Gastrocnemius medialis (tissue), 4 donors: ENCODE measurements around the gene ADPRS. TPM values are rescaled to one million over a fixed set of nuclear protein-coding genes. Genes with fewer than 3 reads are reported as not detected.

Experiments used
- ATAC-seq, 2 donors: fragments of 150-250 bp; one replicate each; pipeline ENCODE4 v1.9.1; 2016
- DNase-seq, 2 donors: peaks; one replicate each; pipeline ENCODE4 v3.0.0-alpha.2; 2019
- H3K27ac ChIP-seq, 4 donors: fragments of 200-600 bp; sonication (generic); 1 replicate in 1 of 4; 2 replicates in 3 of 4; pipeline ENCODE4 v1.5.1; 2016 to 2018; ENCODE audit warnings: mild to moderate bottlenecking in 2 of 4, moderate library complexity in 1 of 4
- H3K27me3 ChIP-seq, 3 donors: fragments of 200-600 bp; sonication (generic) in 2 of 3; 1 replicate in 1 of 3; 2 replicates in 2 of 3; pipeline versions ENCODE4 v1.5.1 to v1.6.0; 2016 to 2019; ENCODE audit warnings: mild to moderate bottlenecking in 1 of 3, moderate library complexity in 1 of 3
- H3K36me3 ChIP-seq, 2 donors: fragments of 200-600 bp; sonication (generic) in 1 of 2; one replicate each; pipeline ENCODE4 v1.5.1; 2017 to 2018
- H3K4me1 ChIP-seq, 2 donors: fragments of 200-600 bp; sonication (generic) in 1 of 2; one replicate each; pipeline ENCODE4 v1.5.1; 2016 to 2017; ENCODE audit warnings: mild to moderate bottlenecking in 2 of 2
- H3K4me3 ChIP-seq, 4 donors: fragments of 200-600 bp; sonication (generic) in 3 of 4; 1 replicate in 1 of 4; 2 replicates in 3 of 4; pipeline ENCODE4 v1.5.1; 2016 to 2019; ENCODE audit warnings: mild to moderate bottlenecking in 2 of 4
- H3K9me3 ChIP-seq, 3 donors: fragments of 200-600 bp; sonication (generic) in 2 of 3; 1 replicate in 1 of 3; 2 replicates in 2 of 3; pipeline ENCODE4 v1.5.1; 2016 to 2019
- CTCF ChIP-seq, 5 experiments: fragments of 450-650 bp in 3 of 5; fragments of 200-600 bp in 2 of 5; sonication (generic) in 2 of 5; IDR thresholded peaks in 4 of 5; conservative IDR thresholded peaks in 1 of 5; 1 replicate in 4 of 5; 2 replicates in 1 of 5; pipeline ENCODE4 v1.5.1; 2016 to 2019; ENCODE audit warnings: antibody characterized with exemption in 5 of 5, mild to moderate bottlenecking in 3 of 5, moderate library complexity in 3 of 5
- POLR2A ChIP-seq, 2 donors: fragments of 450-650 bp; IDR thresholded peaks; one replicate each; pipeline ENCODE4 v1.6.1; 2017; ENCODE audit warnings: antibody characterized with exemption in 2 of 2, mild to moderate bottlenecking in 2 of 2, moderate library complexity in 2 of 2
- in situ Hi-C, 4 donors: fragments of 200-750 bp; cut with MboI; loops; one replicate each; pipeline versions ENCODE4 v1.15.0 to v1.8.0; 2017; ENCODE audit warnings: low sequenced_read_pairs in 4 of 4
- intact Hi-C: fragments of 100-400 bp; cut with DNase I; formaldehyde crosslinking; loops from one replicate; pipeline ENCODE4 v1.15.1; 2023; ENCODE audit warnings: low total_unique reads
- total RNA-seq, 4 donors: library from RNA; depleted of rRNA; stranded (reverse); fragments of >200 nt; gene quantifications; one replicate each; pipeline versions ENCODE4 v1.1.0 to v1.2.3, GENCODE V29; 2016

The ADPRS gene
- total RNA-seq, 4 donors from 2014 or later = 46.7 to 67.3 (median 54.0) TPM

DNA sequence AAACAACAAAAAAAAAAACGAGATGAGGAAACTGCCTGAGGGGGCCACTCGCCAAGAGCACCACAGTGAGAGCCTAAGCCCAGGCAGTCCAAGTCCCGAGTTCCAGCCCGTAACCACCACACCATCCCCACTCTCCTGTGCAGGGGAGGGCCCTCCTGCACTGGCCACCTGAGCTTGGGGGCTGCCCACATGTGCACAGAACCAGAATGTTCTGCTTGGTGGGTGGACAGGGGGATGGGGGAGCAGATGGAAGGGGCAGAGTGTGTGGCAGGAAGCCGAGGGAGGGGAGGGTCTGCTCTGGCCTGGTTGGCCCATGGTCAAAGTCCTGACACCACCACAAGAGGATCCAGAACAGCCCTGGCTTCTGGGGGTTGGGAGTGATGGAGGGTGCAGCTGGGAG lies 17.6 kb downstream of the ADPRS start:
- Histone ChIP-seq H3K9me3 (no peaks in the 10 kb centered on the region), H3K36me3 (no peaks in the 10 kb centered on the region), H3K4me3 (no peak overlapping the region), H3K27ac (no peak overlapping the region), H3K27me3 (no peaks in the 10 kb centered on the region), H3K4me1 (no peaks in the 10 kb centered on the region)
- DNase-seq (no peak), ATAC-seq (no peak)
- intact Hi-C loops (no loop called here), in situ Hi-C loops (loop anchor here in 2 of 4 donors (10.0 kb wide), 3 partner anchors 79 to 319 kb away; no protein-coding TSS in a partner anchor)
- TF ChIP-seq POLR2A (IDR thresholded peaks at IDR 0.05) (no peak), CTCF (IDR thresholded peaks at IDR 0.05 in 4 of 5, conservative IDR thresholded peaks at IDR 0.05 in 1 of 5) (no peak)

DNA sequence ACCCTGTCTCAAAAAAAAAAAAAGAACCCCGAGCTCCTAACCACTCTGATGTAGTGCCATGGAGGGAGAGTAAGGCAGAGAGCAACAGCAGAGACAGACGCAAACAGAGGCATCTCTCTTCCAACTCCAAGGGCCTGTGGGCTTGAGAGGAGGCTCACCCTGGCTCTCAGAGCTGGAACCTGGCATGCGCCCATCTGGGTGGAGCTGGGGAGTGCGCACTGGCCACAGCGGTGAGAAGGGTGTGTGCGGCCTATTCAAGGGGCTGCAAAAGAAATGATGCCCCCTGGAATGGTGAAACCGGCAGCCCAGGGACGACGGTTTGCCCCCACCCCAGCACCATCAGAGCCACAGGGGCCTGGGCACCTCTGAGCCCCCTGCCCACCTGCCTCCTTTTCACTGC lies 18.7 kb downstream of the ADPRS start:
- Histone ChIP-seq H3K4me3 (no peak overlapping the region), H3K27me3 (no peaks in the 10 kb centered on the region), H3K9me3 (no peaks in the 10 kb centered on the region), H3K4me1 (no peaks in the 10 kb centered on the region), H3K27ac (no peak overlapping the region), H3K36me3 (no peaks in the 10 kb centered on the region)
- ATAC-seq (no peak), DNase-seq (no peak)
- TF ChIP-seq CTCF (IDR thresholded peaks at IDR 0.05 in 4 of 5, conservative IDR thresholded peaks at IDR 0.05 in 1 of 5) (no peak), POLR2A (IDR thresholded peaks at IDR 0.05) (no peak)
- in situ Hi-C loops = loop anchor here in 2 of 4 donors (10.0 kb wide), 3 partner anchors 77 to 317 kb away; no protein-coding TSS in a partner anchor
- intact Hi-C loops = no loop called here

GRCh38 chr1:36108314-36108713 lies 19.6 kb downstream of the ADPRS start:
- in situ Hi-C loops (loop anchor here in 2 of 4 donors (10.0 kb wide), 3 partner anchors 76 to 316 kb away; no protein-coding TSS in a partner anchor), intact Hi-C loops (no loop called here)
- no peaks in the 10 kb centered on the region for H3K9me3 ChIP-seq
- no peaks in the 10 kb centered on the region for H3K36me3 ChIP-seq
- TF ChIP-seq CTCF (IDR thresholded peaks at IDR 0.05 in 4 of 5, conservative IDR thresholded peaks at IDR 0.05 in 1 of 5) (no peak), POLR2A (IDR thresholded peaks at IDR 0.05) (no peak)
- no peaks in the 10 kb centered on the region for H3K4me1 ChIP-seq
- no peak overlapping the region for H3K27ac ChIP-seq
- ATAC-seq (no peak), DNase-seq (no peak)
- no peak overlapping the region for H3K4me3 ChIP-seq
- H3K27me3 ChIP-seq = no peaks in the 10 kb centered on the region

GRCh38 chr1:36109041-36109679 lies 20.5 kb downstream of the ADPRS start:
- Histone ChIP-seq H3K9me3 (no peaks in the 10 kb centered on the region), H3K4me3 (no peak overlapping the region), H3K4me1 (no peaks in the 10 kb centered on the region), H3K36me3 (no peaks in the 10 kb centered on the region), H3K27ac (no peak overlapping the region), H3K27me3 (no peaks in the 10 kb centered on the region)
- ATAC-seq (no peak), DNase-seq (no peak)
- TF ChIP-seq CTCF (IDR thresholded peaks at IDR 0.05 in 4 of 5, conservative IDR thresholded peaks at IDR 0.05 in 1 of 5) (no peak), POLR2A (IDR thresholded peaks at IDR 0.05) (no peak)
- intact Hi-C loops = no loop called here
- in situ Hi-C loops = loop anchor here in 2 of 4 donors (10.0 kb wide), 3 partner anchors 76 to 316 kb away; no protein-coding TSS in a partner anchor
